GM21737 (cell line): ENCODE data around the gene CDADC1.
"Not testable (repeated sequence)": the region's sequence is repeated elsewhere in the genome, so short reads cannot be mapped to it uniquely, and the experiment has no call there.

Experiments used
- ATAC-seq: cut with Tn5 transposase; IDR thresholded peaks from one replicate; pipeline ENCODE4 v1.9.1; 2021; ENCODE audit warnings: mild to moderate bottlenecking, moderate library complexity; ENCODE audit not compliant: unreplicated experiment

Gene CDADC1

DNA sequence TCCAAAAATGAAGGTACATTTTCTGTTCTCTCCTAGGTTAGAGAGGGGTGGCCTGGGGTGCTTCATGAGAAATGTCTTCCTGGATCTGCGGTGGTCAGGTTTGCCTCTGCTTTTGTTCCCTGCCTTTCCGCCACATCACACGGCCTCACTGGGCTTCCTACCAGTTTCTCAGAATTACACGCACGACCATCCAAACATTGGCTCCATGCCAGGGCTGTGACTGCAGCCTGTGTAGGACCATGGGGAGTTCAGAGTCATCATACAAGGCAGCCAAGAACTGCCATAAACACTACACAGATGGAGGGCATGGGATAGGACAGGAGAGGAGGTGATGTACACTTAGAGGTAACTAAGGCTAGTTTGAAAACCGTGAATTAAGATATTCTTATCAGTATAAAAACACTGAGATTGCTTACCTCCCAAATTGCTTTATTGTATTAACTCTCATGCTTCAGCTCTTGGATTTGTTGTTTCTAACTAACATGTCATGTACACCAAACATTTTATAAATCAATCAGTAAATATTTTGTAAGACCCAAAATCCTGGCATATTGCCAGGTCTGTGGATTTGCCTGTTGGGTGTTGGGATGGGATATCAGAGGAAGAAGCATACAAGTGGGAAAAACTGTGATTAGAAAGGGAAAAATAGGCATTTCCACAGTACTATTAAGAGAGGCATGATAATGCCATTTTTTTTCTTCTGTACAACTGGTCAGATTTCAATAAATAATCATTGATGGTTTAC is 45.2 kb downstream of the CDADC1 start:
- ATAC-seq, result no peak

DNA sequence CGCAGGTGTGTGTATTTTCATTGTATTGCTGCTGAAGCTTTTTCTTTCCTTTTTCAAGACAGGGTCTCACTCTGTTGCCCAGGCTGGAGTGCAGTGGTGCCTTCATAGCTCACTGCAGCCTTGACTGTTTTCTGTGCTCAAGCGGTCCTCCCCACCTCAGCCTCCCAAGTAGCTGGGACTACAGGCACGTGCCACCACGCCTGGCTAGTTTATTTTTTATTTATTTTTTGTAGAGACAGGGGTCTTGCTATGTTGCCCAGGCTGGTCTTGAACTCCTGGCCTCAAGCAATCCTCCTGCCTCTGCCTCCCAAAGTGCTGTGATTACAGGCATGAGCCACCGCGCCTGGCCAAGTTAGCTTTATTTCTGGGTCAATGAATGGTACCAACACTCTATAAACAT is 47.0 kb downstream of the CDADC1 start:
- not testable (repeated sequence) for ATAC-seq

DNA sequence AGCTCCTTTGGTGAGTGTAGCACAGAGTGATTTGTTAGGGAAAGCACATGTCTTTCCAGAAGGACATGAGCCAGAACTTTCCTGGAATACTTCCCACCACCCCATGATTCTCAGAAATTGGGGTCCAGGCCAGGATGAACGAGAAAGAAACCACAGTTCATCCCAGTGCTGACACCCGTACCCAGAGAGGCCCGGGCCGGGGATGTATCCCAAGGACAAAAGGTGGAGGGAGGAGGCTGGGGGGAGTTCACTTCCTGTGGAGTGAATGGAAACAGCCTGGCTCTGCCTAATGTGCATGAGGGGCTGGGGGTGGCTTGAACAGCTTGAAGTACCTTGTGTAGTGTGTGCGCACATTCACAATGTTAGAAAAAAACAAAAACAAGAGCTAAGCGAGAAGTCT is 47.5 kb downstream of the CDADC1 start:
- no peak for ATAC-seq

DNA sequence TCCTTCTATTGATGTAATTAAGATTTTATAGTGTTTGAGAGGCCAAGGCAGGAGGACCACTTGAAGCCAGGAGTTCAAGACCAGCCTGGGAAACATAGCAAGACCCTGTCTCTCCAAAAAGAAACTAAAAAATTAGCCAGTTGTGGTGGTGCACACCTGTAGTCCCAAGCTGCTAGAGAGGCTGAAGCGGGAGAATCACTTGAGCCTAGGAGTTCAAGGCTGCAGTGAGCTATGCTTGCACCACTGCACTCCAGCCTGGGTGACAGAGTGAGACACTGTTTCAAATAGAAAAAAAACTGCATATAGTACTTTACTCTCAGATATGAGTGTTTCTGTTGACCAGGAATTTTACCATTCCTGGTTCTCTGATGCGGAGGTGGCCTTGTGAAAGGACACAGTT is 48.9 kb downstream of the CDADC1 start:
- no peak for ATAC-seq

DNA sequence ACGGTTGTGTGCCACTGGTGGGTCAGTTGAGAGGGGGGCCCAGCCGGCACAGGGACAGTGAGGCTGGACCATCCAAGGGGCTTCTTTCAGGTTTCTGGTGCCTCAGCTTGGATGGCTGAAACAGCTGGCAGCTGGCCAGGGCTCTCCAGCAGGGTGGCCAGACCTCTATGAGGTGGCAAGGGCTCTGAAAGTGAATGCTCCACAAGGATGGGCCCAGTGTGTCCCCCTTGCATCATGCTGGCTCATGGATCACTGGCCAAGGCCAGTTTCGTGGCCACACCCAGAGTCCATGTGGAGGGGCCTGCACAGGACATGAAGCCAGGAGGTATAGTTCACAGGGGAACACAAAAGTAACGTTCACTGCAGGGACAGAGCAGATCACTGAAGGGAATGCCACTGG is 49.6 kb downstream of the CDADC1 start:
- no peak for ATAC-seq

DNA sequence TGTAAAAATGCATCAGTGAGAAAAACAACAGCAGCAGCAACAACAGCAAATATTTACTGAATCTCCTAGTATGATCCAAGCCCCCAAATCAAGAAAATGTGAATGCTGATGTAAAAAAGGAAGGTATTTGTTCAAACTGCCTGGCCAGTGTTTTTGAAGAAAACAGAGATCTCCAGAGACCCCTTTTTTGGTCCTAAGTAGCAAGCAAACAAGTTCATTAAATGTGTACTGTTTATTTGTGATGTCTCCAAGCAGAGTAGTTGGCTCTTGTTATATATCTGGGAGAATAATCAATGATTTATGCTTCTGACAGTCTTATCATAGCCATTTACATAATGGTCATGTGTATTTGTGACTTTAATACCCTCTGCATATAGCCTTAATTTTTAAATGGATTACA is 50.7 kb downstream of the CDADC1 start:
- ATAC-seq, result no peak

DNA sequence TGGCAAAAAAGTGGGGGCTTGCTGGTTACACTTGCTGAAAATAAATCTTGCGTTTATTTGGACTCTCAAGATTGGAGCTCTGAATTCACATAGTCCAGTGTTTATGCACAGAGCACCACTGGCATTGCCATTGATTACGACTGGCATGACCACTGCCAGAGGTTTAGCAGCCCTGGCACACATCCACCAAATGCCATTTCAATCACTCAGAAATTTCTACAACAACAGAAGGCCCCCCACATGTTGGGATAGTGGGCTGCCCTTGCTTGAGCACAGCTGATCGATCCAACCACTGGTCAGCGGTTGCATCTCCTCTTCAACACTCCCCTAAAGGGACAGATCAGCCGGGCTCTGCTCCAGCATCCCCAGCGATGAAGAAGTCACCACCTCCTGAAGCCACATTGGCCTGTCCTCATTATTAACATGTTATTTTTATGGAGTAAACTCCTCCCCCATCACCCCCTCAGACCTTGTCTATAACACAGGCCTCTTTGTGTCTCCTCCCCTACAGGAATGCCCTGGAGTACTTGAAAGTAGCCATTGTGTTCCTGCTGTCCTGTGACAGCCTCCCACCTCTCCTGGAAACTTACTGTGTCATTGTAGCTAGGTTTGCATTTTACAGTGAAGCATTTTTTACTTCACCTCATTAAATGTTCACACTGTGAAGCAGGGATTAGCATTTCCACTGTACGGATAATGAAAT is 51.3 kb downstream of the CDADC1 start:
- no peak for ATAC-seq

DNA sequence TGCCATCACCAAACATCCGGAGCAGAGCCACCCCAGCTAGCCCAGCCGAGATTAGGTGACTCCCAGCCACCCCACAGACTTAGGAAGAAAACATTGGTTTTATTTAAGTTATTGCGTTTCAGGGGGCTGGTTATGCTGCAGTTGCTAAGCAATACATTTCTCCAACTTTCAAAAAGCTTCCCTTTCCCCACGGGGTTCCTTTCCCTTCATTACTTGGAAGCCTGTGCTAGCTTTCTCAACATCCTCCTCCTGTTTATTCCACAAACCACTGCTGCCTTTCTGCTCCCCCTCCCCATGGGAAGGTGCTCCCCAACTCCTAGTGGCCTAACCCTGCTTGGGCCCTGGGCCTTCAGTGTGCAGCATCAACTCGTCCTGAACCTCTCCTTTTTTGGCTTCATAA is 52.6 kb downstream of the CDADC1 start:
- no peak for ATAC-seq

DNA sequence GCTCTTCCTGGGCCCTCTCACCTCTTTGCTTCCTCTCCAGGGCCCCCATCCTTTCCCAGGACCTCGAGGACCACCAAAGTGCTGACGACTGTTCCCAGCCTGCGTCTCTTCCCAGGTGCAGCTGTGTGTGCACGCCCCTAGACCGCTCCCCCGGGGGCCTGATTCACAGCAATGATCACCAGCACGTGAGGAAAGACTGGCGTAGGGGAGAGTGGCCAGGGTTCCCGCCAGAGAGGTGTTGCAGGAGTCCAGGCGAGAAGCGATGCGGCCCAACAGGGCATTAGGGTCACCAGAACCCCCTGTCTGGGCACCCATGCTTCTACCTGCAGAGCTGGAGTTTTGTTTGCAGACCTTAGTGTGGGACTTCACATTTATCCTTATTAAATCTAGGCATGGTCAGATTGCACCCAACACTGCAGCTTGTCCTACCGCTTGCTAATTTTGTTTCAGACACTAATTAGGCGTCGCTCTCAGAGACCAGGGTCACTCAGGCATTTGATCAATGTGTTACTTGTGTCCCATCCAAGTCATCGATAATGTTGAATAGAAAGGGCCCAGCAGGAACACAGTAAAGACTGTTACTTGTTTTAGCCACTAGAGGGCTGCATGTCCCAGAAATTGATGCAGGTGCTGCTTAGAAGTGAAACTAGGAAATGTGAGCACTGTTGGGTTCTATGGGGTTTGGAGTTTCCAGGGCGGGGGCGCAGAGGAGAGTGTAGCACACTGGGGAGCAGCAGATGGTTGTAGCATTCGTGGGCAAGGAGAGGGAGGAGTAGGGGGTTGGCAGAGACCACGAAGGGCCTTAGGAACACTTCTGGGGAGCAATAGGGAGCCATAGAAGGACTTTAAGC is 53.2 kb downstream of the CDADC1 start:
- peak; percentile 68 for ATAC-seq

DNA sequence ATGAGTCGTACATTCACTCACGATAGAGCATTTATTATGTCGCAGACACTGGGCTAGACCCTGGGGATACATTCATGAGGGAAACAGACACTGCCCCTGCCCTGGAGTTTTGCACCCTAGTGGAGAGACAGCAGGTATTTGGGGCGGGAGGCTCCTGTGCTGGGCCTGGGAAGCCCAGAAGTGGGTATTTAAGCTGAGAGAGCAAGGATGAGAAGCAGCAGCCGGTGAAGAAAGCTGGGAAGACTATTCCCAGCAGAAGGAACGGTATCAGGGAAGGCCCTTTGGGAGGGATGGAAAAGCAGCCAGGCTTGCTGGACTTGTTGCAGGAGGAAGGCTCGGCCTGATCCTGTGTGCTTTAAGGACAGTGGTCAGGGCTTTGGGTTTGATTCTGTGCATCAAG is 54.5 kb downstream of the CDADC1 start:
- ATAC-seq, result no peak

DNA sequence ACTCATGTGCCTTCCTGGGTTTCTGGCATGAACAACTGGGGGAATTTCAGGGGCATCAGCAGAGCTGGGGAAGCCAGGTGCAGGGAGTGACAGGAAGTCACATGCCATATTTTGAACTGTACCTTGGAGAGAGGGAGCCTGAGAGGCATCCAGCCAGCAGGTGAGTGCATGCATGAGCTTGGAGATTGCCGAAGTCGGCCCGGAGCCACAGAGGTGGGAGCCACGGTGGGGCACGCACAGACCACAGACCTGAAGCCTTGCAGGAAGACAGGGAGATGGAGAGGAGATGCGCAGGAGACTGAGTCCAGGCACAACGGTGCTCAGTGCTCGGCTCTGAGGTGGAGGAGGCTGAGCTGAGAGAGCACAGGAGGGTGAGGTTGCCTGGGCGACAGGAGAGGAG is 55.1 kb downstream of the CDADC1 start:
- no peak for ATAC-seq

DNA sequence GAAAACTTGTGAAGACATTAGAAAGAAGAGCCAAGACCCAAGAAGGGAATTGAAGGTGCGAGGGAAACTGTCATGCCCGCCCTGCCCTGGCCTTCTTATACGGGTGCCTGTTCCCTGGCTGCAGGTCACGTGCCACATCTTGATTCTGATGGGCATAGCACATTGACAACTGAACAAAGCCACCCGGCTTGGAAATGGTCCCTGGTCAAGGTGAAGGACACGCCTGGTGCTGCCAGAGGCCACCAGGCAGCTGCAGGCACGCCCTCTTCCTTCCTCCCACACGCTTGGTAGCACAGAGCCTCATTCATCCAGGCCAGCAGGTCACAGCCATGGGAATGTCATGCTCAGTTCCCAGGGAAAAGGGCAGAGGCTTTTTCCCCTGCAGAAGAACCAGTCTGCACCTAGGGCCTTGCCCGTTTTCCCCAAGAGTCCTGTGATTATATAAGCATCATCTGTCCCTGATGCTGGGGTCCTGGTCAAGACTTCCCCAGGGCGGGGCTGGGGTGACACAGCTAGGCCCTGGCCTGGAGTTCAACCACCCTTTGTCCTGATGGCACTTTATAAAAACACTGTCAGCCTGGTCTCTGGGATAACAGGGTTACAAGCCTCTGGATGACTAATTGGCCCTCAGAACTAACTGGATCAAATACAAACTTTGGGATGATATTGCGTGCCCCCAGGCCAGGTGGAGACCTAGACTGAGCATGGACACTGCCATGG is 56.0 kb downstream of the CDADC1 start:
- no peak for ATAC-seq

DNA sequence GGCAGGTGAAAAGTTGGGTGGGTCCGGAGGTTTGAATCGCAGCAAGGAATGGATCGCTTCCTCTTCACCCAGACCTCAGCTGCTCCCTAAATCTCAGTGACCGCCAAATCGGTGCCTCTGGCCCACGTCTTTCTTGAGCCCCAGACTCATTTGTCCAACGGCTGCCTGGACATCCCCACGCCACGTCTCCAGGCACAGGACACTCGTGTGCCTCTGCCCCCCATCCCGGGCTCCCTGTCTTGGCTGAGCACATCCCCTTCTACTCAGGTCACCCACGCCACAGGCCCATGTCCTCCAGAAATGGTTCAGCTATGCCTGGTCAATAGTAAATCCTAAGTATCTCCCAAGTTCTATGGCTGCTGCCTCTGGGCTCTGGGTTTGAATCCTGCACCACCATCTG is 56.6 kb downstream of the CDADC1 start:
- ATAC-seq, result no peak

DNA sequence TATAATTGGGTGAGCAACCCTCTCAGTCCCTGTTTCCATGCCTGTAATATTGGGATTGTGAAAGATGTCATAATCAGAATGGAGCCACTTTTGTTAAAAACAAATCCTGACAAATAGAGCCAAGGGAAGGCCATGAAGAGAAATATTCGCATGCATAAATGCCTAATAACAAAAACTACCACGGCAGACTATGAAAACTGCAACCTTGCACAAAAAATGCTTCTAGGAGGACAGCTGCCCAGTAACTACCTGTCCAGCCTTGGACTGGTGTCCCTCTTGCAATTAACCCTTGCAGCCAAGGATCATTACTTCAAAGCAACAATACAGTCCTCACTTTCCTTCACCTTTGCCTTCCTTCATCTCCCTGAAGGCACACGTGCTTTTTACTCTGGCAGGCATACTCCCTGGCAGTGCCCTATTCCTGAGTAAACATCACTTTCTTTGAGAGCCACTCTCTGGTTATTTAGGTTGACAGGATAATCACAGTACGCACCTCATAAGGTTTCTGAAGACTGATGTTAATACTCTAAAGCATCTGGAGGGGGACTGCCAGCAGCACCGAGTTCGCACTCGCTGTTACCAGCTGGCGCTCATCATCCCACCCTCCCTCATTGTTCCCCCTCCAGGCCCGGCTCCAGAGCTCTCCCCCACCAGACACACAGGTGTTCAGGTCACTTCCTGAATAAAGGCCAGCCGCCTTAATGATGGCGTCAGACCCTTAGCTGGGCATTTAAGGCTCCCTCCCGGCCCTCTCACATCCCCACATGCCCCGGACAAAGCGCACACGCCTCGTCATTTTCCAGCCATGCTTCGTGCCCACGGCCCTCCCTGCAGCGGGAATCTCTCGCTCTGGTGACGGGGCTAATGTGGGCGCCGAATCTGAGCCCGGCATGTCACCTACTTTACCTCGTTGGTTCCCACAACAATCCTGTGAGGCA is 57.3 kb downstream of the CDADC1 start:
- no peak for ATAC-seq

DNA sequence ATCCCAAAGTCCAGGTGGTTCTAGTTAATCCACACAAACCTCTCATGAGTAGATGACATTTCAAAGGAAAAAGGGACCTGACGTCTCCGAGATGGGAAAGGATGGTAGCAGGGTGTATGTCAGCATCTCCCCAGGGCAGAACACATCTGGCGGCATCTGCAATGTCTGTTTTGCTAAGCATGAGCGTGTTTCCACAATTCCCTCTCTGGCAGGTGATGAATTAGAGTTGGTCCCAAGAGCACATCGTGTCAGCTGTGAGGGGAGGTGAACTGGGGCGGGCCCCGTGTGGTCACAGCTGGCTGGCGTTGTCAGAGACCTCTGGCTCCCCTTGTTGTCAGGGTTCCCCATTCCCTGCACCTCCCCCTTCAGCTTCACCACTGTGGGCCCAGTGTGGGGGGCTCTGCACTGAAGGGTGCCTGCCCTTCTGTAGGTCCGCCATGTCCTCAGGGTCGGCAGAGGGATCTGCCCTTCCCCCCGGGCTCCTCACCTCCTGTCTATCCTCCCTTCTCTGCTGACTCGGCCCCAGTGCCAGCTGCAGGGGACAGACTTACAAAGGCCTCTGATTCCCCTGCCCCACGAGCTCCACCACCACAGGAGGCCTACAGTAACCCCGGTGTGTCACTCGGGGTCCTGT is 58.2 kb downstream of the CDADC1 start:
- ATAC-seq, result no peak

DNA sequence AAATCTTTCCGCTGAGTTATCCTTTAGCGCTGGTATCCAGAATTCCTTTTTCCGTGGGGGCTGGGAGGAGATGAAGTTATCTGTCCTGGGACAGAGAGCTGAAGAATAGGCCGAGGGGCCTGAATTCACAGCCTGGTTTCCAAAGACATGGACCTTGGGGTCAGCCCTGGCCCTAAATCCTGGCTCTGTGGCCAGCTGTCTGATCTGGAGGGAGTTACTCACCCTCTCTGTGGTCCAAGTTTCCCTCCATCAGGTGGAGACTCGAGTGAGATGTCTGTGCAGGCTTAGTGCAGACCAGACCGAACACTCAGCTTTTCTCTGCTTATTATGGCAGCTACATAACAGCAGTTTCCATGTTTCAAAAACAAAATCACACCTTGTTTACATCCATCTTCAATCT is 59.6 kb downstream of the CDADC1 start:
- no peak for ATAC-seq

DNA sequence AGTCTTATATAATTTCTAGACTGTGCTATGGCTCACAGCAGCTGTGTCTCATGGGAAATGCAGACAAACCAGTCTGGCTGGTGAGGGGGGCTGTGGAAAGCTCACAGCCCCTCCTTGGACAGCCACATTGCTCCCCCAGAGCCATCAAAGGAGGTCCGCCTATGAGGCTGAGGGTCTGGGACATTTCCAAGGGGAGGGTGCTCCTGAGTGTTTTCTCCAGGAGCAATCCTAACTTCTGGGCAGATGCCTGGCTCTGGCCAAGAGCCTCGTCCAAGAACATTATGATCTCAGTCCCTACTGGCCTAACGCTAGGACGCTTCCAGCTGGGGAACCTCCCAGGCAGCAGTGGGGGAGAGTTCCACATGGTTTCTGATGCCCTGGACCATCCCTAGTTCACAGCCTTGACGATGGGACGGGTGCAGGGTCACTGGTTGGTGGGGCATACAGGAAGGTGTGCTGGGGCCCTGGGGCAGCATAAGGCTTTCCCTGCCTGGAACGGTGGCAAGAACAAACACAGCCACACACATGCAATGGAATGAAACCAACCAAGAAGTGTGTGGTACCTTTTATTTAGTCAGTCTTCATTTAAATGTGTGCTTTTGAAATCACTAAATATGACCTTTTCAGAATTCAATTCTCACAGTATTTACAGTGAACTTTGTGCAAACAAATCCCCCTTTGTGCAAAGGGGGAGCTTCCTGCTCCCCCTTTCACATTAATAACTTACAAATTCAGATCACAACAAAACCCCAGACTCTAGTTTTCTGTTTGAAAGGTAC is 60.6 kb downstream of the CDADC1 start:
- ATAC-seq, result no peak

DNA sequence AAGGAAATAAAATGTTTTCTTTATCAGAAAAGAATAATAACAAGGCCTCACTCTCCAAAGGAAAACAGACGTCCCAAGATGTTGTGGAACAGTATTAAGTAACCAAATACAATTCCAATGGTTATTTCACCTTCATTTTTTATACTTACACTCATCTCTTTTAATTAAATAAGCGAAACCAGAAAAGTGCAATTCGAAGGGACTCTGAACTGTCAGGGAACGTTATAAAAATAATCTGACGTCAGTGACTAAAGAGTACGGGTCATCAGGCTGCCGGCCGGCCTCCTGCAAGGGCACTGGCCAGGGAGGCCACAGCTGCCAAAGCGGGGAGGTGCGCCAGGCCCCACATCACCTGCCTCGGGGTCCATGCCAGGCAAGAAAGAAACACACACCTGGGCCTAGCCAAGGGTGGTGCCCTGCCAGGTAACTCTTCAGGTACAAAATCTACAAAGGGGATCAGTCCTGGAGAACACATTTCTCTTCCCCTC is 61.2 kb downstream of the CDADC1 start:
- ATAC-seq, result no peak

DNA sequence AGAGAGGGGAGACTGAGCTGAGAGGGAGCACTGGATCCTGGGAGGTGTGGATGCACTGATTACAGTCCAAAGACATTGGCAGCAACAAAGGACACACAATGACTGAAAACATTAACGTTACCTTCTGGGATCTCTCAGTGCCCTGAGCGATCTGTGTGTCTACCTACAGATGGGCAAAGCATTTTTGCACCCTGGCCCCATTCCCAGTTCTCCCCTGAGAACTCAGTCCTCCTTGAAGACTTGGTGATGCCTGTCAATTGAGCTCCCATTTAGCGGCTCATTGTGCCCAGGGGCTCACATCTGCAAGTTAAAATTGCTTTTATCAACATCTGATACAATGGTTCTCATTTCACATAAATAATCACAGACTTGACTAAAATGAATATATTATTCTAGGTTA is 62.5 kb downstream of the CDADC1 start:
- no peak for ATAC-seq
